SK-N-SH treated with all-trans-retinoic acid at 6 μM for 48 hours (cell line): Measurements from ENCODE around the gene FNDC3B.

ENCODE experiments used
- ARNTL ChIP-seq: fragments of 450-650 bp; formaldehyde crosslinking; IDR thresholded peaks from 2 replicates; pipeline ENCODE4 v1.5.0; 2020; ENCODE audit warnings: low read depth, mild to moderate bottlenecking, moderate library complexity, borderline replicate concordance
- ESRRG ChIP-seq: fragments of 250-450 bp; sonication (Bioruptor Pico); IDR thresholded peaks from 2 replicates; pipeline ENCODE4 v1.6.1; 2021; ENCODE audit warnings: mild to moderate bottlenecking
- ISL1 ChIP-seq: fragments of 250-450 bp; sonication (Bioruptor Pico); IDR thresholded peaks from 2 replicates; pipeline ENCODE4 v2.1.2; 2022; ENCODE audit warnings: mild to moderate bottlenecking, moderate library complexity
- RARB ChIP-seq: fragments of 250-450 bp; sonication (Bioruptor Pico); IDR thresholded peaks from 2 replicates; pipeline ENCODE4 v1.8.0; 2021; ENCODE audit warnings: mild to moderate bottlenecking, moderate library complexity
- SNAI2 ChIP-seq: fragments of 250-450 bp; sonication (Bioruptor Pico); IDR thresholded peaks from 2 replicates; pipeline ENCODE4 v1.5.0; 2020; ENCODE audit warnings: mild to moderate bottlenecking, moderate library complexity
- ZC3H10 ChIP-seq: fragments of 250-450 bp; sonication (Bioruptor Pico); IDR thresholded peaks from 2 replicates; pipeline ENCODE4 v1.5.1; 2021; ENCODE audit warnings: mild to moderate bottlenecking, moderate library complexity
- ZFP3 ChIP-seq: fragments of 250-450 bp; sonication (Bioruptor Pico); IDR thresholded peaks from 2 replicates; pipeline ENCODE4 v1.5.0; 2020; ENCODE audit warnings: mild to moderate bottlenecking, moderate library complexity
- ZFP30 ChIP-seq: fragments of 450-650 bp; formaldehyde crosslinking; IDR thresholded peaks from 2 replicates; pipeline ENCODE4 v1.5.0; 2022; ENCODE audit warnings: mild to moderate bottlenecking, moderate library complexity
- ZNF565 ChIP-seq: fragments of 450-650 bp; formaldehyde crosslinking; conservative IDR thresholded peaks from 2 replicates; pipeline ENCODE4 v1.5.0; 2020; ENCODE audit warnings: low read depth, mild to moderate bottlenecking, moderate library complexity
- ZNF70 ChIP-seq: fragments of 450-650 bp; formaldehyde crosslinking; IDR thresholded peaks from 2 replicates; pipeline ENCODE4 v1.5.0; 2020; ENCODE audit warnings: mild to moderate bottlenecking, moderate library complexity
- TF ChIP-seq, protein P1 (sequence below): fragments of 250-450 bp; sonication (Bioruptor Pico); IDR thresholded peaks from 2 replicates; pipeline ENCODE4 v1.5.1; 2021; ENCODE audit warnings: mild to moderate bottlenecking, moderate library complexity
- TF ChIP-seq, protein P2 (sequence below): fragments of 250-450 bp; sonication (Bioruptor Pico); IDR thresholded peaks from 2 replicates; pipeline ENCODE4 v1.8.0; 2020; ENCODE audit warnings: mild to moderate bottlenecking, moderate library complexity, borderline replicate concordance
- TF ChIP-seq, protein P3 (sequence below): fragments of 250-450 bp; sonication (Bioruptor Pico); IDR thresholded peaks from 2 replicates; pipeline ENCODE4 v1.5.0; 2020; ENCODE audit warnings: mild to moderate bottlenecking, moderate library complexity
- TF ChIP-seq, protein P4 (sequence below): fragments of 250-450 bp; sonication (Bioruptor Pico); IDR thresholded peaks from 2 replicates; pipeline ENCODE4 v1.8.0; 2021; ENCODE audit warnings: low read depth, mild to moderate bottlenecking, moderate library complexity, borderline replicate concordance

DNA sequence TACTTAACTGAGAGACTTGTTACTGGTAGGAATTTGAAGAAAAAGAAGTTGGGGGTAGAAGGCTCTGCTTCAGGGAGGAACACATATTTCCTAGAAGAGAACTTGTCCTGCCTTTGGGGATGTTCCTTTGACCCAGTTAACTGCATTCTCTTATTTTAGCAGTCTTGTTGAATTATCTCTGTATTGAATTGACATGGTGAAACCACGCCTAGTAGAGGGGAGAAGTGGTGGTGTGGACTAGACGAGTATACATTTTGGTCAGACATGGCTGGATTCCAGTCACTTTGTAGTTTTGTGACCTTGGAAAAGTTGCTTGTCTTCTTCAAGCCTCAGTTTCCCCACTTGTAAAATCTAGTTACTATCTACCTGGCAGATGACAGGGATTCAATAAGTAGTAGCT lies 87.8 kb downstream of the FNDC3B start:
- TF ChIP-seq ZFP3 (CRISPR knock-in tag), result no peak
- TF ChIP-seq, protein P1, sequence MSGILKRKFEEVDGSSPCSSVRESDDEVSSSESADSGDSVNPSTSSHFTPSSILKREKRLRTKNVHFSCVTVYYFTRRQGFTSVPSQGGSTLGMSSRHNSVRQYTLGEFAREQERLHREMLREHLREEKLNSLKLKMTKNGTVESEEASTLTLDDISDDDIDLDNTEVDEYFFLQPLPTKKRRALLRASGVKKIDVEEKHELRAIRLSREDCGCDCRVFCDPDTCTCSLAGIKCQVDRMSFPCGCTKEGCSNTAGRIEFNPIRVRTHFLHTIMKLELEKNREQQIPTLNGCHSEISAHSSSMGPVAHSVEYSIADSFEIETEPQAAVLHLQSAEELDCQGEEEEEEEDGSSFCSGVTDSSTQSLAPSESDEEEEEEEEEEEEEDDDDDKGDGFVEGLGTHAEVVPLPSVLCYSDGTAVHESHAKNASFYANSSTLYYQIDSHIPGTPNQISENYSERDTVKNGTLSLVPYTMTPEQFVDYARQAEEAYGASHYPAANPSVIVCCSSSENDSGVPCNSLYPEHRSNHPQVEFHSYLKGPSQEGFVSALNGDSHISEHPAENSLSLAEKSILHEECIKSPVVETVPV (CRISPR knock-in tag), result no peak
- no peak for TF ChIP-seq ESRRG (CRISPR knock-in tag)
- no peak for TF ChIP-seq ZFP30 (CRISPR knock-in tag)
- TF ChIP-seq, protein P2, sequence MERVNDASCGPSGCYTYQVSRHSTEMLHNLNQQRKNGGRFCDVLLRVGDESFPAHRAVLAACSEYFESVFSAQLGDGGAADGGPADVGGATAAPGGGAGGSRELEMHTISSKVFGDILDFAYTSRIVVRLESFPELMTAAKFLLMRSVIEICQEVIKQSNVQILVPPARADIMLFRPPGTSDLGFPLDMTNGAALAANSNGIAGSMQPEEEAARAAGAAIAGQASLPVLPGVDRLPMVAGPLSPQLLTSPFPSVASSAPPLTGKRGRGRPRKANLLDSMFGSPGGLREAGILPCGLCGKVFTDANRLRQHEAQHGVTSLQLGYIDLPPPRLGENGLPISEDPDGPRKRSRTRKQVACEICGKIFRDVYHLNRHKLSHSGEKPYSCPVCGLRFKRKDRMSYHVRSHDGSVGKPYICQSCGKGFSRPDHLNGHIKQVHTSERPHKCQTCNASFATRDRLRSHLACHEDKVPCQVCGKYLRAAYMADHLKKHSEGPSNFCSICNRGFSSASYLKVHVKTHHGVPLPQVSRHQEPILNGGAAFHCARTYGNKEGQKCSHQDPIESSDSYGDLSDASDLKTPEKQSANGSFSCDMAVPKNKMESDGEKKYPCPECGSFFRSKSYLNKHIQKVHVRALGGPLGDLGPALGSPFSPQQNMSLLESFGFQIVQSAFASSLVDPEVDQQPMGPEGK (CRISPR knock-in tag), result no peak
- no peak for TF ChIP-seq ZC3H10 (CRISPR knock-in tag)
- TF ChIP-seq ARNTL (CRISPR knock-in tag), result no peak
- TF ChIP-seq, protein P3, sequence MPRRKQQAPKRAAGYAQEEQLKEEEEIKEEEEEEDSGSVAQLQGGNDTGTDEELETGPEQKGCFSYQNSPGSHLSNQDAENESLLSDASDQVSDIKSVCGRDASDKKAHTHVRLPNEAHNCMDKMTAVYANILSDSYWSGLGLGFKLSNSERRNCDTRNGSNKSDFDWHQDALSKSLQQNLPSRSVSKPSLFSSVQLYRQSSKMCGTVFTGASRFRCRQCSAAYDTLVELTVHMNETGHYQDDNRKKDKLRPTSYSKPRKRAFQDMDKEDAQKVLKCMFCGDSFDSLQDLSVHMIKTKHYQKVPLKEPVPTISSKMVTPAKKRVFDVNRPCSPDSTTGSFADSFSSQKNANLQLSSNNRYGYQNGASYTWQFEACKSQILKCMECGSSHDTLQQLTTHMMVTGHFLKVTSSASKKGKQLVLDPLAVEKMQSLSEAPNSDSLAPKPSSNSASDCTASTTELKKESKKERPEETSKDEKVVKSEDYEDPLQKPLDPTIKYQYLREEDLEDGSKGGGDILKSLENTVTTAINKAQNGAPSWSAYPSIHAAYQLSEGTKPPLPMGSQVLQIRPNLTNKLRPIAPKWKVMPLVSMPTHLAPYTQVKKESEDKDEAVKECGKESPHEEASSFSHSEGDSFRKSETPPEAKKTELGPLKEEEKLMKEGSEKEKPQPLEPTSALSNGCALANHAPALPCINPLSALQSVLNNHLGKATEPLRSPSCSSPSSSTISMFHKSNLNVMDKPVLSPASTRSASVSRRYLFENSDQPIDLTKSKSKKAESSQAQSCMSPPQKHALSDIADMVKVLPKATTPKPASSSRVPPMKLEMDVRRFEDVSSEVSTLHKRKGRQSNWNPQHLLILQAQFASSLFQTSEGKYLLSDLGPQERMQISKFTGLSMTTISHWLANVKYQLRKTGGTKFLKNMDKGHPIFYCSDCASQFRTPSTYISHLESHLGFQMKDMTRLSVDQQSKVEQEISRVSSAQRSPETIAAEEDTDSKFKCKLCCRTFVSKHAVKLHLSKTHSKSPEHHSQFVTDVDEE (CRISPR knock-in tag), result no peak
- no peak for TF ChIP-seq ISL1 (CRISPR knock-in tag)
- TF ChIP-seq ZNF70, result no peak
- TF ChIP-seq SNAI2 (CRISPR knock-in tag), result no peak
- no peak for TF ChIP-seq RARB (CRISPR knock-in tag)
- no peak for TF ChIP-seq ZNF565 (CRISPR knock-in tag)
- TF ChIP-seq, protein P4, sequence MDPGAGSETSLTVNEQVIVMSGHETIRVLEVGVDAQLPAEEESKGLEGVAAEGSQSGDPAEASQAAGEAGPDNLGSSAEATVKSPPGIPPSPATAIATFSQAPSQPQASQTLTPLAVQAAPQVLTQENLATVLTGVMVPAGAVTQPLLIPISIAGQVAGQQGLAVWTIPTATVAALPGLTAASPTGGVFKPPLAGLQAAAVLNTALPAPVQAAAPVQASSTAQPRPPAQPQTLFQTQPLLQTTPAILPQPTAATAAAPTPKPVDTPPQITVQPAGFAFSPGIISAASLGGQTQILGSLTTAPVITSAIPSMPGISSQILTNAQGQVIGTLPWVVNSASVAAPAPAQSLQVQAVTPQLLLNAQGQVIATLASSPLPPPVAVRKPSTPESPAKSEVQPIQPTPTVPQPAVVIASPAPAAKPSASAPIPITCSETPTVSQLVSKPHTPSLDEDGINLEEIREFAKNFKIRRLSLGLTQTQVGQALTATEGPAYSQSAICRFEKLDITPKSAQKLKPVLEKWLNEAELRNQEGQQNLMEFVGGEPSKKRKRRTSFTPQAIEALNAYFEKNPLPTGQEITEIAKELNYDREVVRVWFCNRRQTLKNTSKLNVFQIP (CRISPR knock-in tag), result no peak
